HepG2 (cell line): Measurements from ENCODE around the gene RASGRP4. TPM values are rescaled to one million over a fixed set of nuclear protein-coding genes. Genes with fewer than 3 reads are reported as not detected.
A peak's percentile ranks its signal among the peaks of the same experiment; 100 is the strongest.

Experiments
- ATAC-seq: fragments of 200-7000 bp; cut with Tn5 transposase; 3 replicates; pipeline ENCODE4 v1.9.1; 2020; ENCODE audit warnings: mild to moderate bottlenecking, moderate library complexity
- BruUV-seq: library from RNA; stranded (reverse); fragments of 400-500 nt; replicated peaks from 2 replicates; lab custom pipeline; 2021; lab: Mats Ljungman, UMichigan
- CTCF ChIA-PET: fragments of 300-600 bp; formaldehyde crosslinking; extraction: SDS; loops from one replicate; lab custom pipeline; 2021; ENCODE audit warnings: low total read pairs, inconsistent platforms, low intra/inter-chr PET ratio; lab: Yijun Ruan, JAX
- POLR2A ChIA-PET: fragments of 350-600 bp; sonication (Branson Sonifier 250); formaldehyde crosslinking; loops from one replicate; lab custom pipeline; 2020; ENCODE audit warnings: antibody characterized with exemption, inconsistent platforms; lab: Yijun Ruan, JAX
- DNase-seq: peaks from one replicate; pipeline ENCODE4 v3.0.0-alpha.2; 2015; ENCODE audit warnings: low spot score
- FAIRE-seq: peaks from 3 replicates; lab custom pipeline; 2011; peaks lifted over from hg19 to GRCh38; lab: Jason Lieb, UNC
- H2AFZ ChIP-seq: one replicate; pipeline ENCODE4 v1.6.1; 2011; ENCODE audit warnings: low read length, inconsistent platforms
- H3K27ac ChIP-seq: fragments of 300-600 bp; 3 replicates; pipeline ENCODE4 v1.8.0; 2011; ENCODE audit warnings: mixed run types, mild to moderate bottlenecking, mixed read lengths, low read length, inconsistent platforms; ENCODE audit not compliant: insufficient read depth; ENCODE audit errors: extremely low read length
- H3K27me3 ChIP-seq, 2 experiments: fragments of 200-600 bp in 1 of 2; 2 replicates in 1 of 2; 3 replicates in 1 of 2; pipeline versions ENCODE4 v1.6.0 to v1.8.0; 2011; ENCODE audit warnings: low read length in 2 of 2, mild to moderate bottlenecking in 2 of 2, moderate library complexity in 2 of 2, inconsistent platforms in 1 of 2; ENCODE audit not compliant: insufficient read depth in 2 of 2, control insufficient read depth in 1 of 2
- H3K36me3 ChIP-seq, 2 experiments: fragments of 200-600 bp in 1 of 2; replicated peaks in 1 of 2; 2 replicates in 1 of 2; 3 replicates in 1 of 2; pipeline versions ENCODE4 v1.5.1 to v1.8.0; 2011; ENCODE audit warnings: low read length in 2 of 2, inconsistent platforms in 1 of 2; ENCODE audit not compliant: insufficient read depth in 2 of 2, control insufficient read depth in 1 of 2
- H3K4me1 ChIP-seq: 2 replicates; pipeline ENCODE4 v1.5.1; 2012; ENCODE audit warnings: low read length, inconsistent platforms; ENCODE audit not compliant: insufficient read depth
- H3K4me2 ChIP-seq: 2 replicates; pipeline ENCODE4 v1.6.0; 2011; ENCODE audit warnings: low read depth, low read length, inconsistent platforms
- H3K4me3 ChIP-seq, 3 experiments: fragments of 200-600 bp in 1 of 3; sonication (generic), shearing (Covaris generic) in 1 of 3; replicated peaks in 1 of 3; 2 replicates each; pipeline ENCODE4 v1.5.1; 2011 to 2016; ENCODE audit warnings: low read length in 3 of 3, inconsistent platforms in 2 of 3, low read depth in 2 of 3, mild to moderate bottlenecking in 2 of 3, control low read depth in 1 of 3, mixed read lengths in 1 of 3; ENCODE audit not compliant: insufficient read depth in 1 of 3
- H3K79me2 ChIP-seq: one replicate; pipeline ENCODE4 v1.6.1; 2011; ENCODE audit warnings: low read length, inconsistent platforms; ENCODE audit not compliant: insufficient read depth
- H3K9ac ChIP-seq: 2 replicates; pipeline ENCODE4 v1.6.0; 2011; ENCODE audit warnings: mild to moderate bottlenecking, low read depth, low read length, inconsistent platforms; ENCODE audit not compliant: insufficient read depth
- H3K9me3 ChIP-seq: 2 replicates; pipeline ENCODE4 v1.5.1; 2012; ENCODE audit warnings: mild to moderate bottlenecking, low read length
- H4K20me1 ChIP-seq: 2 replicates; pipeline ENCODE4 v1.6.0; 2011; ENCODE audit warnings: inconsistent platforms, mild to moderate bottlenecking, low read length, moderate library complexity; ENCODE audit not compliant: insufficient read depth
- CENPT ChIP-seq: sonication (generic); formaldehyde crosslinking; IDR thresholded peaks from 2 replicates; pipeline ENCODE4 v1.8.0; 2022; ENCODE audit warnings: low read depth, mild to moderate bottlenecking, moderate library complexity, missing genetic modification reagents
- ELF1 ChIP-seq: sonication (generic); formaldehyde crosslinking; IDR thresholded peaks from 2 replicates; pipeline ENCODE4 v1.4.0; 2020; ENCODE audit warnings: missing genetic modification reagents
- FOXA3 ChIP-seq: IDR thresholded peaks from 2 replicates; pipeline ENCODE4 v1.6.1; 2016; ENCODE audit warnings: missing genetic modification reagents, missing compliant biosample characterization
- KDM2A ChIP-seq: sonication (generic); formaldehyde crosslinking; IDR thresholded peaks from 2 replicates; pipeline ENCODE4 v1.4.0; 2020; ENCODE audit warnings: low read depth, missing genetic modification reagents, borderline replicate concordance
- KMT2B ChIP-seq: IDR thresholded peaks from 2 replicates; pipeline ENCODE4 v1.6.1; 2016; ENCODE audit warnings: missing genetic modification reagents, missing compliant biosample characterization
- RFX1 ChIP-seq: fragments of 450-650 bp; IDR thresholded peaks from 2 replicates; pipeline ENCODE4 v1.6.1; 2017
- ZBTB42 ChIP-seq: sonication (generic); formaldehyde crosslinking; IDR thresholded peaks from 2 replicates; pipeline ENCODE4 v1.5.0; 2020; ENCODE audit warnings: mild to moderate bottlenecking, missing genetic modification reagents
- ZBTB8A ChIP-seq: sonication (generic); formaldehyde crosslinking; IDR thresholded peaks from 2 replicates; pipeline ENCODE4 v1.4.0; 2020; ENCODE audit warnings: mild to moderate bottlenecking, low read depth, missing genetic modification reagents, borderline replicate concordance
- ZNF281 ChIP-seq: sonication (generic); formaldehyde crosslinking; IDR thresholded peaks from 2 replicates; pipeline ENCODE4 v1.4.0; 2020; ENCODE audit warnings: missing genetic modification reagents, borderline replicate concordance
- WGBS: methylation state at CpG from one replicate; pipeline ENCODE4 v1.1.6; 2017; ENCODE audit warnings: low lambda C conversion rate; 5-methylcytosine and 5-hydroxymethylcytosine counted together
- in situ Hi-C: cut with HindIII; loops from 2 replicates; pipeline ENCODE4 v1.10.0; 2017; ENCODE audit warnings: low pct_unique_long_range_greater_than_20kb; ENCODE audit not compliant: extremely low pct_ligation_motif_present
- intact Hi-C: fragments of 100-400 bp; cut with micrococcal nuclease; formaldehyde crosslinking; loops from one replicate; pipeline ENCODE4 v1.10.0; 2022; ENCODE audit not compliant: unreplicated experiment
- polyA plus RNA-seq, 8 experiments: library from polyadenylated mRNA; depleted of rRNA in 3 of 8; stranded (reverse) in 7 of 8; unstranded in 1 of 8; fragments of >200 nt; fragmentation: Illumina TruSeq in 4 of 8; extraction: Trizol in 4 of 8; gene quantifications; 2 replicates each; pipeline versions ENCODE4 v1.2.1 to v1.2.3, GENCODE V29; 2011 to 2016; ENCODE audit warnings: low read depth in 4 of 8, missing spikeins in 1 of 8, mixed read lengths in 1 of 8; ENCODE audit not compliant: insufficient read depth in 1 of 8
- total RNA-seq, 5 experiments: library from RNA; depleted of rRNA; stranded (reverse); fragments of >200 nt; fragmentation: Illumina TruSeq; extraction: Trizol; gene quantifications; 2 replicates each; pipeline ENCODE4 v1.2.3, GENCODE V29; 2016; ENCODE audit warnings: low read depth in 1 of 5

The RASGRP4 gene
- total and polyA plus RNA-seq, 2 of the 13 experiments (the other 11 are each of a cell fraction or from before 2014, with no cell fraction given), result not detected

GRCh38 chr19:38402623-38402966 lies 23.4 kb downstream of the RASGRP4 start (continued):
- no peak for TF ChIP-seq KMT2B (CRISPR knock-in tag)
- TF ChIP-seq ZBTB42 (CRISPR knock-in tag), result no peak
- TF ChIP-seq CENPT, result no peak
- no peak for TF ChIP-seq ZBTB8A (CRISPR knock-in tag)
- TF ChIP-seq ELF1 (CRISPR knock-in tag), result no peak
- TF ChIP-seq KDM2A (CRISPR knock-in tag), result no peak

- intact Hi-C loops, result loop anchor here (5.0 kb wide), 1 partner anchor 231 kb away; no protein-coding TSS in a partner anchor
Measured at GRCh38 chr19:38401148-38401547, 24.9 kb downstream of the RASGRP4 start.

More at GRCh38 chr19:38401148-38401547, 24.9 kb downstream of the RASGRP4 start:
- Histone ChIP-seq H3K36me3 (no peaks in the 10 kb centered on the region), H4K20me1 (no peaks in the 10 kb centered on the region), H3K27me3 (peaks cover 6 to 31% of the 10 kb centered on the region in 2 experiments; a peak in 4 of 5 replicates), H3K4me2 (no peak overlapping the region), H3K79me2 (no peaks in the 10 kb centered on the region), H3K4me3 (no peak overlapping the region), H3K4me1 (no peaks in the 10 kb centered on the region), H3K9ac (no peak overlapping the region), H3K27ac (no peak overlapping the region), H3K9me3 (no peaks in the 10 kb centered on the region), H2AFZ (no peak overlapping the region)
- ATAC-seq, result no peak
- FAIRE-seq, result no peak
- POLR2A ChIA-PET, result interaction anchor here (2.7 kb wide), 1 partner anchor 26 kb away, joined by 30 read pairs; the partner anchor contains the start of gene PSMD8
- peak; percentile 12 for DNase-seq
- CTCF ChIA-PET, result no interaction called here
- in situ Hi-C loops, result no loop called here
- TF ChIP-seq ZNF281 (CRISPR knock-in tag), result no peak
- TF ChIP-seq FOXA3, result 0 out of 2 replicates have a peak, but pooled peaks have one; percentile 15
- TF ChIP-seq RFX1, result peak; percentile 25; the same call in 1 of the 2 replicates
- no TSS peak for BruUV-seq
- WGBS, result 20% methylated on average over 3 of the region's 3 CpGs
